ENCODE measurements around the gene PLEKHH1.

GRCh38 chr14:67602995-67603545, 70.0 kb downstream of the PLEKHH1 start:
- no peak for TF ChIP-seq CTCF (IDR thresholded peaks at IDR 0.05 in 4 of 5, conservative IDR thresholded peaks at IDR 0.05 in 1 of 5)
- TF ChIP-seq POLR2A (IDR thresholded peaks at IDR 0.05) = no peak
